Small intestine (tissue), 7 donors: Measurements from ENCODE around the gene GPER1. TPM values are rescaled to one million over a fixed set of nuclear protein-coding genes. Genes with fewer than 3 reads are reported as not detected.

Experiments
- DNase-seq, 2 donors: peaks; one replicate each; pipeline versions ENCODE4 v3.0.0 to v3.0.0-alpha.2; 2013
- FAIRE-seq: peaks from 2 replicates; lab custom pipeline; 2012; peaks lifted over from hg19 to GRCh38; lab: Jason Lieb, UNC
- H3K27ac ChIP-seq, 3 donors: one replicate each; pipeline ENCODE4 v1.5.1; 2013; ENCODE audit warnings: low read length in 2 of 3, mild to moderate bottlenecking in 2 of 3, control low read depth in 1 of 3, inconsistent platforms in 1 of 3, low read depth in 1 of 3, moderate library complexity in 1 of 3
- H3K27me3 ChIP-seq, 3 donors: one replicate each; pipeline ENCODE4 v1.6.1; 2013; ENCODE audit warnings: low read length in 3 of 3, inconsistent platforms in 1 of 3; ENCODE audit not compliant: control insufficient read depth in 3 of 3, insufficient read depth in 3 of 3
- H3K36me3 ChIP-seq, 3 donors: one replicate each; pipeline ENCODE4 v1.6.1; 2013; ENCODE audit warnings: low read length in 3 of 3, inconsistent platforms in 1 of 3, low read depth in 1 of 3, mild to moderate bottlenecking in 1 of 3, moderate library complexity in 1 of 3; ENCODE audit not compliant: control insufficient read depth in 3 of 3, insufficient read depth in 2 of 3
- H3K4me1 ChIP-seq, 3 donors: one replicate each; pipeline ENCODE4 v1.6.1; 2013; ENCODE audit warnings: low read length in 2 of 3, inconsistent platforms in 1 of 3, low read depth in 1 of 3, mild to moderate bottlenecking in 1 of 3, moderate library complexity in 1 of 3; ENCODE audit not compliant: control insufficient read depth in 3 of 3, insufficient read depth in 2 of 3
- H3K4me3 ChIP-seq, 3 donors: one replicate each; pipeline ENCODE4 v1.5.1; 2013; ENCODE audit warnings: low read length in 3 of 3, control low read depth in 1 of 3, inconsistent platforms in 1 of 3, low read depth in 1 of 3, mild to moderate bottlenecking in 1 of 3, moderate library complexity in 1 of 3
- H3K9me3 ChIP-seq, 2 donors: one replicate each; pipeline ENCODE4 v1.6.1; 2013; ENCODE audit warnings: low read depth in 1 of 2, low read length in 1 of 2; ENCODE audit not compliant: control insufficient read depth in 2 of 2, insufficient read depth in 1 of 2
- WGBS, 3 donors: extraction: QIAGEN DNeasy Blood & Tissue Kit; methylation state at CpG; one replicate each; pipeline ENCODE4 v1.1.7; 2013; 5-methylcytosine and 5-hydroxymethylcytosine counted together
- polyA plus RNA-seq, 4 donors: library from polyadenylated mRNA; stranded (reverse) in 3 of 4; unstranded in 1 of 4; fragments of 200-250 nt in 3 of 4; fragments of 120-200 nt in 1 of 4; gene quantifications; one replicate each; pipeline versions ENCODE4 v1.2.1 to v1.2.3, GENCODE V29; 2013
- donor health status: healthy with polysubstance abuse.
- donor health status: control.
- donor health status: control.
- donor health status: Bipolar disorder and iron deficiency.
- donor health status: healthy.

Gene GPER1
- polyA plus RNA-seq, 4 donors: 0.54 to 4.7 (median 0.99) TPM

GRCh38 chr7:1103789-1104515 lies 16.0 kb downstream of the GPER1 start:
- FAIRE-seq: no peak
- peaks cover 0 to 7% (median 0%) of the 10 kb centered on the region in 3 donors for H3K4me1 ChIP-seq
- peaks cover 0 to 41% (median 0%) of the 10 kb centered on the region in 3 donors for H3K36me3 ChIP-seq
- no peaks in the 10 kb centered on the region for H3K27me3 ChIP-seq
- no peak for DNase-seq
- no peak overlapping the region for H3K27ac ChIP-seq
- H3K9me3 ChIP-seq: no peaks in the 10 kb centered on the region
- no peak overlapping the region for H3K4me3 ChIP-seq
- WGBS, 3 donors: 87 to 89% (median 89%) methylated on average over 21 of the region's 21 CpGs

- WGBS, 3 donors: 83 to 94% (median 89%) methylated on average over 13 of the region's 13 CpGs
Observed at GRCh38 chr7:1104516-1105179, 16.7 kb downstream of the GPER1 start.

GRCh38 chr7:1105189-1105588 lies 17.3 kb downstream of the GPER1 start:
- FAIRE-seq (no peak), DNase-seq (no peak)
- Histone ChIP-seq H3K27me3 (no peaks in the 10 kb centered on the region), H3K4me1 (peaks cover 0 to 7% (median 0%) of the 10 kb centered on the region in 3 donors), H3K27ac (no peak overlapping the region), H3K36me3 (peaks cover 0 to 34% (median 0%) of the 10 kb centered on the region in 3 donors), H3K4me3 (no peak overlapping the region), H3K9me3 (no peaks in the 10 kb centered on the region)
- WGBS, 3 donors: 88 to 97% (median 90%) methylated on average over 11 of the region's 11 CpGs

More at GRCh38 chr7:1104516-1105179, 16.7 kb downstream of the GPER1 start:
- Histone ChIP-seq H3K27me3 (no peaks in the 10 kb centered on the region), H3K36me3 (peaks cover 0 to 37% (median 0%) of the 10 kb centered on the region in 3 donors), H3K27ac (no peak overlapping the region), H3K4me1 (peaks cover 0 to 7% (median 0%) of the 10 kb centered on the region in 3 donors), H3K4me3 (no peak overlapping the region), H3K9me3 (no peaks in the 10 kb centered on the region)
- DNase-seq (no peak), FAIRE-seq (no peak)

- WGBS, 3 donors: 88 to 94% (median 91%) methylated on average over 27 of the region's 27 CpGs
- DNase-seq: no peak
- no peak overlapping the region for H3K27ac ChIP-seq
Observed at GRCh38 chr7:1106063-1106792, 18.3 kb downstream of the GPER1 start.

GRCh38 chr7:1106793-1107421 lies 19.0 kb downstream of the GPER1 start:
- Histone ChIP-seq H3K27ac (no peak overlapping the region), H3K4me1 (no peaks in the 10 kb centered on the region), H3K27me3 (no peaks in the 10 kb centered on the region), H3K36me3 (peaks cover 0 to 28% (median 0%) of the 10 kb centered on the region in 3 donors), H3K4me3 (no peak overlapping the region), H3K9me3 (no peaks in the 10 kb centered on the region)
- WGBS, 3 donors: 81 to 91% (median 87%) methylated on average over 20 of the region's 20 CpGs
- DNase-seq (no peak), FAIRE-seq (no peak)

More at GRCh38 chr7:1106063-1106792, 18.3 kb downstream of the GPER1 start:
- Histone ChIP-seq H3K9me3 (no peaks in the 10 kb centered on the region), H3K4me3 (no peak overlapping the region), H3K4me1 (peaks cover 0 to under 1% (median 0%) of the 10 kb centered on the region in 3 donors), H3K36me3 (peaks cover 0 to 27% (median 0%) of the 10 kb centered on the region in 3 donors), H3K27me3 (no peaks in the 10 kb centered on the region)
- FAIRE-seq: no peak

- Histone ChIP-seq H3K9me3 (no peaks in the 10 kb centered on the region), H3K36me3 (peaks cover 0 to 38% (median 0%) of the 10 kb centered on the region in 3 donors), H3K4me1 (no peaks in the 10 kb centered on the region), H3K4me3 (no peak overlapping the region), H3K27ac (no peak overlapping the region), H3K27me3 (no peaks in the 10 kb centered on the region)
- no peak for FAIRE-seq
- 85 to 93% (median 93%) methylated on average over 21 to 30 of the region's 30 CpGs for WGBS, 3 donors
- no peak for DNase-seq
Observed at GRCh38 chr7:1108264-1108920, 20.5 kb downstream of the GPER1 start.

- 95 to 96% (median 95%) methylated on average over 51 to 55 of the region's 55 CpGs for WGBS, 3 donors
- Histone ChIP-seq H3K27me3 (no peaks in the 10 kb centered on the region), H3K36me3 (peaks cover 0 to 46% (median 0%) of the 10 kb centered on the region in 3 donors), H3K27ac (no peak overlapping the region), H3K4me3 (no peak overlapping the region), H3K4me1 (no peaks in the 10 kb centered on the region), H3K9me3 (no peaks in the 10 kb centered on the region)
- FAIRE-seq (no peak), DNase-seq (no peak)
Observed at GRCh38 chr7:1109581-1110310, 21.8 kb downstream of the GPER1 start.
